ENCODE results near the gene CERS6. TPM values are rescaled to one million over a fixed set of nuclear protein-coding genes. Genes with fewer than 3 reads are reported as not detected.

CERS6 gene
- total and polyA plus RNA-seq, 2 experiments from 2014 or later = 8.3 to 16.0 TPM

DNA sequence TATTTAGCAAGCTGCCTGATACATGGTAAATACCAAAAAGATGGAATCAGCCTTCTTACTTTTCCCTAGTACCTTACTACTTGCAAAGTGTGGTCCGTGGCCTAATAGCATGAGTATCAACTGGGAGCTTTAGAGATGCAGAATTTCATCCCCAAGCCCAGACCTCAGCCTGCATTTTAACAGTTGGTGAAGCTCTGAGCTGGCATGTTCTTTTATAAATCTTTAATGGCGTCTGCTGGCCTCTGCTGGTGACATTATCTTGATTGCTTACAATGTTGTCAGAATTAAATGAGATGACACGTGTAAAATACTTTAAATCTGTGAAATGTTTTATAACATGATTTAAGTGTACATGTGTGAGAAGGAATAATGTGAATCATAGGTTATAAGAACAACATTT is 231.2 kb downstream of the CERS6 start:
- in situ Hi-C loops (cut with MboI) = no loop called here
- TF ChIP-seq EZH2 (IDR thresholded peaks at IDR 0.05; ENCODE audit: insufficient read depth, poor library complexity, severe bottlenecking) (no peak), EZH2phosphoT487 (IDR thresholded peaks at IDR 0.05; ENCODE audit: insufficient read depth, low read depth) (no peak)
- H3K27ac ChIP-seq = no peak overlapping the region
- H3F3A ChIP-seq (ENCODE audit: insufficient read depth) = 0 out of 2 replicates have a peak, but pooled peaks cover 7% of the 10 kb centered on the region
- no peaks in the 10 kb centered on the region for H3K27me3 ChIP-seq (replicated peaks; ENCODE audit: insufficient read depth)
- H3K9me2 ChIP-seq (ENCODE audit: insufficient read depth) = no peaks in the 10 kb centered on the region
- peak; percentile 45 for DNase-seq
- H3K79me2 ChIP-seq (ENCODE audit: insufficient read depth) = no peaks in the 10 kb centered on the region
- H2AFZ ChIP-seq = no peak overlapping the region
- no peak overlapping the region for H3K9ac ChIP-seq
- peaks cover 11% of the 10 kb centered on the region for H3K4me1 ChIP-seq (ENCODE audit: insufficient read depth)
- no peak overlapping the region for H3K4me3 ChIP-seq
- no peak overlapping the region for H3K4me2 ChIP-seq (ENCODE audit: unreplicated experiment)
- H4K20me1 ChIP-seq (ENCODE audit: insufficient read depth) = no peaks in the 10 kb centered on the region
- no peaks in the 10 kb centered on the region for H3K9me3 ChIP-seq (ENCODE audit: low read depth)
- WGBS, 2 experiments (ENCODE audit: low coverage in 1 of 2, low lambda C conversion rate in 2 of 2, missing lambda C conversion rate in 2 of 2) = 57 to 65% methylated on average over 3 of the region's 3 CpGs
- H3K36me3 ChIP-seq (ENCODE audit: low read depth) = no peaks in the 10 kb centered on the region

DNA sequence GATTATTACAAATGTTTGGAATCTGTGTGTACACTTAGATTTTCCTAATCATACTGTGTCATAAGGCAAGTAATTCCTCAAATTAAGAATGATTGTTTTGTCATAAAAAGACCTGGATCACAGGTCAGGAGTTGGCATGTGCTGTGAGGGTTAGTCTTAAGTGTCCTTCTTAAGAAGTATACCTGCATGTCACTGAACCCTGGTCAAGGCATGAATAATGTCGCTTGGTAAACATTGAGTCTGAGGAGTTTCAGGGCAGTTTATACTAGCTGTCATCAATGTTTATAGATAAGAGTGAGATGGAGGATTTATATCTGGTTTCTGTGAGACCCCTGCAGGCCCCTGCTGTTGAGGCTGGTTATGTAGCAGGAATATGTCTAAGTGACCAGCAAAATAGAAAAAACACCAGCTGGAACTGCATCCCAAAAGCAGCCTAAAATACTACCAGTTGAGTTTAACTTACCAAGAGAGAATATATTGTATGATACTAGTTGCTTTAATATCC is 234.4 kb downstream of the CERS6 start:
- peaks cover 11% of the 10 kb centered on the region for H3K4me1 ChIP-seq (ENCODE audit: insufficient read depth)
- TF ChIP-seq EZH2 (IDR thresholded peaks at IDR 0.05; ENCODE audit: insufficient read depth, poor library complexity, severe bottlenecking) (no peak), EZH2phosphoT487 (IDR thresholded peaks at IDR 0.05; ENCODE audit: insufficient read depth, low read depth) (no peak)
- WGBS, 2 experiments (ENCODE audit: low coverage in 1 of 2, low lambda C conversion rate in 2 of 2, missing lambda C conversion rate in 2 of 2) = 92 to 100% methylated on average over 1 of the region's 1 CpG

DNA sequence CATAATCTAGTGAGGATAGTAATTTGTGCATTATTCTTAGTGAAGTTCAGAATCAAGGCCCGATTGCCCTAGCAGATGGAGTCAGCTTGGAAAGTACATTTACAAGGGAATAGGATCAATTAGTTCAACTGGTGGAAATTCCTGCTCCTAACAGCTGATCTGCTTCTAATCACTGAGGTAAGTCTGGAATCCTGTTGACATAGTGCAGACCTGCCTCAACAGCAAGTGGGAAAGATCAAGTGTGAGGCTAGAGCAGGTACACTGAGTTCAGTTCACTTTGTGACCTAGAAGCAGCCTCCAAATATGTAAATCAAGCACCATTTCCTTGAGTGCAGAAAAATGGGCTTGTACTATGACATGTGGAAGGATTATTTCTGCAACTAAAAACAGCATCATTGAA is 235.1 kb downstream of the CERS6 start:
- in situ Hi-C loops (cut with MboI) = no loop called here
- H3K4me2 ChIP-seq (ENCODE audit: unreplicated experiment) = no peak overlapping the region
- no peak overlapping the region for H3K27ac ChIP-seq
- H2AFZ ChIP-seq = no peak overlapping the region
- H3K9me2 ChIP-seq (ENCODE audit: insufficient read depth) = no peaks in the 10 kb centered on the region
- H3K36me3 ChIP-seq (ENCODE audit: low read depth) = no peaks in the 10 kb centered on the region
- TF ChIP-seq EZH2 (IDR thresholded peaks at IDR 0.05; ENCODE audit: insufficient read depth, poor library complexity, severe bottlenecking) (no peak), EZH2phosphoT487 (IDR thresholded peaks at IDR 0.05; ENCODE audit: insufficient read depth, low read depth) (no peak)
- H3F3A ChIP-seq (ENCODE audit: insufficient read depth) = 0 out of 2 replicates have a peak, but pooled peaks cover 7% of the 10 kb centered on the region
- DNase-seq = no peak
- peaks cover 8% of the 10 kb centered on the region for H3K4me1 ChIP-seq (ENCODE audit: insufficient read depth)
- no peaks in the 10 kb centered on the region for H3K79me2 ChIP-seq (ENCODE audit: insufficient read depth)
- no peak overlapping the region for H3K9ac ChIP-seq
- H3K4me3 ChIP-seq = no peak overlapping the region
- H3K27me3 ChIP-seq (replicated peaks; ENCODE audit: insufficient read depth) = no peaks in the 10 kb centered on the region
- no peaks in the 10 kb centered on the region for H4K20me1 ChIP-seq (ENCODE audit: insufficient read depth)
- H3K9me3 ChIP-seq (ENCODE audit: low read depth) = no peaks in the 10 kb centered on the region
- WGBS, 2 experiments (ENCODE audit: low coverage in 1 of 2, low lambda C conversion rate in 2 of 2, missing lambda C conversion rate in 2 of 2) = 94 to 100% methylated on average over 1 of the region's 1 CpG

More for the DNA sequence above, 234.4 kb downstream of the CERS6 start:
- H3K9me3 ChIP-seq (ENCODE audit: low read depth) = no peaks in the 10 kb centered on the region
- H3K27me3 ChIP-seq (replicated peaks; ENCODE audit: insufficient read depth) = no peaks in the 10 kb centered on the region
- no peaks in the 10 kb centered on the region for H4K20me1 ChIP-seq (ENCODE audit: insufficient read depth)
- no peaks in the 10 kb centered on the region for H3K9me2 ChIP-seq (ENCODE audit: insufficient read depth)
- no peak overlapping the region for H3K4me3 ChIP-seq
- no peak overlapping the region for H3K9ac ChIP-seq
- DNase-seq = no peak
- no peaks in the 10 kb centered on the region for H3K79me2 ChIP-seq (ENCODE audit: insufficient read depth)
- H3F3A ChIP-seq (ENCODE audit: insufficient read depth) = 0 out of 2 replicates have a peak, but pooled peaks cover 7% of the 10 kb centered on the region
- no peak overlapping the region for H2AFZ ChIP-seq
- no peak overlapping the region for H3K4me2 ChIP-seq (ENCODE audit: unreplicated experiment)
- no peaks in the 10 kb centered on the region for H3K36me3 ChIP-seq (ENCODE audit: low read depth)
- in situ Hi-C loops (cut with MboI) = no loop called here
- H3K27ac ChIP-seq = no peak overlapping the region

DNA sequence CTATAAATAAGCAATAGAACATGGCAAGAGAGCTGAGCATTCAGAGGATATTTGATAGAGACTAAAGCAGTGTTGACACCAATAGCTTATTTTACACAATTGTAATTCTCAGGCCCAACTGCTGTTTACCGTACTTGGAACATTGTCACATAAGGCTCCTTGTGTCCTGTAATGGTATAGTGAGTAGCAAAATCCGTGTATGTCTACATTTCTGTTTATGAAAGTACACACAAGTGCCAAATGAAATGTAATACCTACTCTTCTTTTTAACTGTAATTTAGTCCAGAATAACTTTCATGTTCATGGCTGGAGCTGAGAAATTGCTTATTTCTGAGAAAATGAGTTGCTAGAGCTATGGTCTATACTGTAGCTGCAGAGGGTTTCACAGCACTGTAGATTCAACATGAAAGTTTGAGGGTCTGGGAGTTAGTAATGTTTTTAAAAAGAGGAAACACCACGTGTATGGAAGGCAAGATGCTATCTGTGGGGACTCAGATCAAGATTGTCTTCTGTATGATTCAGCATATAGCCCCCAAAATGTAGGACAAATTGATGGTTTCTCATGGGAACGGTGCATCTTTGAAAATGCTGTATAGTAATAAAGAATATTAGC is 236.2 kb downstream of the CERS6 start:
- 84 to 85% methylated on average over 4 of the region's 4 CpGs for WGBS, 2 experiments (ENCODE audit: low coverage in 1 of 2, low lambda C conversion rate in 2 of 2, missing lambda C conversion rate in 2 of 2)
- H3K9me3 ChIP-seq (ENCODE audit: low read depth) = no peaks in the 10 kb centered on the region
- H3K36me3 ChIP-seq (ENCODE audit: low read depth) = no peaks in the 10 kb centered on the region
- in situ Hi-C loops (cut with MboI) = no loop called here
- H3K4me3 ChIP-seq = no peak overlapping the region
- no peak for DNase-seq
- TF ChIP-seq EZH2phosphoT487 (IDR thresholded peaks at IDR 0.05; ENCODE audit: insufficient read depth, low read depth) (no peak), EZH2 (IDR thresholded peaks at IDR 0.05; ENCODE audit: insufficient read depth, poor library complexity, severe bottlenecking) (no peak)
- H3F3A ChIP-seq (ENCODE audit: insufficient read depth) = no peaks in the 10 kb centered on the region
- no peaks in the 10 kb centered on the region for H3K9me2 ChIP-seq (ENCODE audit: insufficient read depth)
- no peaks in the 10 kb centered on the region for H4K20me1 ChIP-seq (ENCODE audit: insufficient read depth)
- H3K79me2 ChIP-seq (ENCODE audit: insufficient read depth) = no peaks in the 10 kb centered on the region
- no peak overlapping the region for H3K4me2 ChIP-seq (ENCODE audit: unreplicated experiment)
- H3K27ac ChIP-seq = no peak overlapping the region
- no peak overlapping the region for H2AFZ ChIP-seq
- no peak overlapping the region for H3K9ac ChIP-seq
- no peaks in the 10 kb centered on the region; the same call in 1 of the 2 replicates for H3K4me1 ChIP-seq (ENCODE audit: insufficient read depth)
- H3K27me3 ChIP-seq (replicated peaks; ENCODE audit: insufficient read depth) = no peaks in the 10 kb centered on the region
